HepG2 (cell line): ENCODE measurements around the gene EPB41L1. TPM values are rescaled to one million over a fixed set of nuclear protein-coding genes. Genes with fewer than 3 reads are reported as not detected.

Experiments
- ASH2L ChIP-seq: fragments of 300-600, 200-600 bp; sonication (generic); IDR thresholded peaks from 2 replicates; pipeline ENCODE4 v1.7.0; 2017; ENCODE audit warnings: low read depth, mild to moderate bottlenecking, moderate library complexity, mixed read lengths, low read length; ENCODE audit not compliant: insufficient read length
- HCFC1 ChIP-seq: fragments of 150-350 bp; IDR thresholded peaks from 2 replicates; pipeline ENCODE4 v1.6.1; 2014; ENCODE audit warnings: low read depth, low read length
- MEF2D ChIP-seq: sonication (generic); formaldehyde crosslinking; IDR thresholded peaks from 2 replicates; pipeline ENCODE4 v1.5.1; 2020; ENCODE audit warnings: mild to moderate bottlenecking, missing genetic modification reagents
- ZNF136 ChIP-seq: sonication (generic); formaldehyde crosslinking; IDR thresholded peaks from 2 replicates; pipeline ENCODE4 v1.8.1; 2022; ENCODE audit warnings: low read depth, mild to moderate bottlenecking, moderate library complexity, missing genetic modification reagents
- ZNF713 ChIP-seq: sonication (generic); formaldehyde crosslinking; IDR thresholded peaks from 2 replicates; pipeline ENCODE4 v1.4.0; 2020; ENCODE audit warnings: mild to moderate bottlenecking, missing genetic modification reagents
- polyA plus RNA-seq, 8 experiments: library from polyadenylated mRNA; depleted of rRNA in 3 of 8; stranded (reverse) in 7 of 8; unstranded in 1 of 8; fragments of >200 nt; fragmentation: Illumina TruSeq in 4 of 8; extraction: Trizol in 4 of 8; gene quantifications; 2 replicates each; pipeline versions ENCODE4 v1.2.1 to v1.2.3, GENCODE V29; 2011 to 2016; ENCODE audit warnings: low read depth in 4 of 8, missing spikeins in 1 of 8, mixed read lengths in 1 of 8; ENCODE audit not compliant: insufficient read depth in 1 of 8
- total RNA-seq, 5 experiments: library from RNA; depleted of rRNA; stranded (reverse); fragments of >200 nt; fragmentation: Illumina TruSeq; extraction: Trizol; gene quantifications; 2 replicates each; pipeline ENCODE4 v1.2.3, GENCODE V29; 2016; ENCODE audit warnings: low read depth in 1 of 5
- TF ChIP-seq, protein P1 (sequence below): sonication (generic); formaldehyde crosslinking; IDR thresholded peaks from 2 replicates; pipeline ENCODE4 v1.4.0; 2020; ENCODE audit warnings: mild to moderate bottlenecking, missing genetic modification reagents

Gene EPB41L1
- total and polyA plus RNA-seq, 2 of the 13 experiments (the other 11 are each of a cell fraction or from before 2014, with no cell fraction given), result 16.7 to 39.0 TPM

DNA sequence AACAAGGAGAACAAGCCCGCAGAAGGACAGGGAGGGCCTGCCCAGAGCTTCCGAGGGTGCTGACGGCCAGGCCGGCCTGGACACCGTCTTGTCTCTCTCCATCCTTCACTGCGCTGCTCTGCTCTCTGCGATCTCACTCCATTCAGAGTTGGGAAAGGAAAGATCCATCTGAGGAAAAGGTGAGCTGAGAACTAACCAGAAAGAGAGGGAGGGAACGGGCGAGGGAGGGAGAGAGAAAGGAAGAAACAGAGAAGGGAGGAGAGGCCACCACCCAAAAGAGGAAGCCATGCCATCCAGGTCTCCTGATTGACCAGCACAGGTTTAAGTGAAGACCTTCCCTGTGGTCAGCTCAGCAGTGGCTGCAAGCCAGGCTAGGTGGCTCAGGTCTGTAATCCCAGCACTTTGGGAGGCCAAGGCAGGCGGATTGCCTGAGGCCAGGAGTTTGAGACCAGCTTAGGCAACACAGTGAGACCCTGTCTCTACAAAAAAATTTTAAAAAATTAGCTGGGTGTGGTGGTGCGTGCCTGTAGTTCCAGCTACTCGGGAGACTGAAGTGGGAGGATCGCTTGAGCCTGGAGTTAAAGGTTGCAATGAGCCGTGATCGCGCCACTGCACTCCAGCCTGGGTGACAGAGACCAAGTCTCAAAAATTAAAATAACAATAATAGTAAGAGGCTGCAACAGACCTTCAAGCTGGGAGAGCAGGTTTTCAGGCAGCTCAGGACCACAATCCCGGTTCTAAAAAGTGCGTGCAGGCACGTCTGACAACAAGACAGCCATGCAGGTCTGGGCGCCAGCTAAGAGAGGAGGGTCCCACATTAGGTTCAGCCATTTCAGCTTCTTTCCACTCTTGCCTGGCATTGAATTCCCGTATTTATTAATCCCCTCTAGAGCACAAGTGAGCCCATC is 117.4 kb downstream of the EPB41L1 start (continued):
- TF ChIP-seq ASH2L, result peak; percentile 6
- no peak; the same call in 1 of the 2 replicates for TF ChIP-seq MEF2D
- 0 out of 2 replicates have a peak, but pooled peaks have one; percentile 44 for TF ChIP-seq ZNF713 (CRISPR knock-in tag)
- TF ChIP-seq, protein P1, sequence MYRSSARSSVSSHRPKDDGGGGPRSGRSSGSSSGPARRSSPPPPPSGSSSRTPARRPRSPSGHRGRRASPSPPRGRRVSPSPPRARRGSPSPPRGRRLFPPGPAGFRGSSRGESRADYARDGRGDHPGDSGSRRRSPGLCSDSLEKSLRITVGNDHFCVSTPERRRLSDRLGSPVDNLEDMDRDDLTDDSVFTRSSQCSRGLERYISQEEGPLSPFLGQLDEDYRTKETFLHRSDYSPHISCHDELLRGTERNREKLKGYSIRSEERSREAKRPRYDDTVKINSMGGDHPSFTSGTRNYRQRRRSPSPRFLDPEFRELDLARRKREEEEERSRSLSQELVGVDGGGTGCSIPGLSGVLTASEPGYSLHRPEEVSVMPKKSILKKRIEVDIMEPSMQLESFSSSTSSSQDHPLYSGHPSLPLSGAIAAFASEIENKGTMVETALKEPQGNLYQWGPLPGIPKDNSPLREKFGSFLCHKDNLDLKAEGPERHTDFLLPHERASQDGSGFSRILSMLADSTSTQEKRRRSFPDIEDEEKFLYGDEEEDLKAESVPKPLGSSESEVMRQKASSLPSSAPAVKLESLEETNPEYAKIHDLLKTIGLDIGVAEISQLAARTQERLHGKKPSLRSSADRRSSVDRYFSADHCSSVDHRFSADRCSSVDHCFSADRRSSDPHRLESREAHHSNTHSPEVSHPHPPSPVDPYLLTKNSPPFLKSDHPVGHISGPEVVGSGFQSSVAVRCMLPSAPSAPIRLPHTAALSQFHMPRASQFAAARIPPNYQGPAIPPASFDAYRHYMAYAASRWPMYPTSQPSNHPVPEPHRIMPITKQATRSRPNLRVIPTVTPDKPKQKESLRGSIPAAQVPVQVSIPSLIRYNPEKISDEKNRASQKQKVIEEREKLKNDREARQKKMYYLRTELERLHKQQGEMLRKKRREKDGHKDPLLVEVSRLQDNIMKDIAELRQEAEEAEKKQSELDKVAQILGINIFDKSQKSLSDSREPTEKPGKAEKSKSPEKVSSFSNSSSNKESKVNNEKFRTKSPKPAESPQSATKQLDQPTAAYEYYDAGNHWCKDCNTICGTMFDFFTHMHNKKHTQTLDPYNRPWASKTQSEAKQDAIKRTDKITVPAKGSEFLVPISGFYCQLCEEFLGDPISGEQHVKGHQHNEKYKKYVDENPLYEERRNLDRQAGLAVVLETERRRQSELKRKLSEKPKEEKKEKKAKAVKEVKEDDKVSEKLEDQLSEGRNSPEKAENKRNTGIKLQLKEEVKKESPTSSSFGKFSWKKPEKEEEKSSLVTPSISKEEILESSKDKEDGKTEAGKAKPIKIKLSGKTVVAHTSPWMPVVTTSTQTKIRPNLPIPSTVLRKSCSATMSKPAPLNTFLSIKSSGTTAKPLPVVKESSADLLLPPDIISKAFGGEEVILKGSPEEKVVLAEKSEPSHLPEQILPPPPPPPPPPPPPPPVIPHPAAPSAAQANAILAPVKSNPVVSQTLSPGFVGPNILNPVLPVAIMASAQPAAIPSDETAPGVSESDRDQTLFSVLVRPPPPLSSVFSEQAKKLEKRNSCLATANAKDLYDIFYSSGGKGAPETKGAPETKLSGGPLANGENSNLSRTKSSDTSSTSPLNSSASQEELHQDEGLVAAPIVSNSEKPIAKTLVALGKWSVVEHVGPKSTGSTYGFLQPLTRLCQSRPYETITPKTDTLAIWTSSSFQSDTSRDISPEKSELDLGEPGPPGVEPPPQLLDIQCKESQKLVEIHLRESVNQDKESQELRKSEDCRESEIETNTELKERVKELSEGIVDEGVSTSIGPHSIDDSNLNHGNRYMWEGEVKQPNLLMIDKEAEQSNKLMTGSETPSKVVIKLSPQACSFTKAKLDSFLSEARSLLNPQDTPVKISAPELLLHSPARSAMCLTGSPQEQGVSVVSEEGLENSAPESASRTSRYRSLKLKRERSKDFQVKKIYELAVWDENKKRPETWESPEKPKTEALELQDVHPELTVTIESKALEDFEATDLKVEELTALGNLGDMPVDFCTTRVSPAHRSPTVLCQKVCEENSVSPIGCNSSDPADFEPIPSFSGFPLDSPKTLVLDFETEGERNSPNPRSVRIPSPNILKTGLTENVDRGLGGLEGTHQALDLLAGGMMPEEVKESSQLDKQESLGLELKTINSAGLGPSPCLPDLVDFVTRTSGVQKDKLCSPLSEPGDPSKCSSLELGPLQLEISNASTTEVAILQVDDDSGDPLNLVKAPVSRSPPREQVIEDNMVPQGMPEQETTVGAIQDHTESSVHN, result peak; percentile 76; the same call in 1 of the 2 replicates
- TF ChIP-seq HCFC1, result no peak
- TF ChIP-seq ZNF136 (CRISPR knock-in tag), result 0 out of 2 replicates have a peak, but pooled peaks have one; percentile 50
